ENCODE data around the gene SARS1. TPM values are rescaled to one million over a fixed set of nuclear protein-coding genes. Genes with fewer than 3 reads are reported as not detected.

SARS1 gene
- total RNA-seq, 1 donor from 2014 or later: 188 TPM

DNA sequence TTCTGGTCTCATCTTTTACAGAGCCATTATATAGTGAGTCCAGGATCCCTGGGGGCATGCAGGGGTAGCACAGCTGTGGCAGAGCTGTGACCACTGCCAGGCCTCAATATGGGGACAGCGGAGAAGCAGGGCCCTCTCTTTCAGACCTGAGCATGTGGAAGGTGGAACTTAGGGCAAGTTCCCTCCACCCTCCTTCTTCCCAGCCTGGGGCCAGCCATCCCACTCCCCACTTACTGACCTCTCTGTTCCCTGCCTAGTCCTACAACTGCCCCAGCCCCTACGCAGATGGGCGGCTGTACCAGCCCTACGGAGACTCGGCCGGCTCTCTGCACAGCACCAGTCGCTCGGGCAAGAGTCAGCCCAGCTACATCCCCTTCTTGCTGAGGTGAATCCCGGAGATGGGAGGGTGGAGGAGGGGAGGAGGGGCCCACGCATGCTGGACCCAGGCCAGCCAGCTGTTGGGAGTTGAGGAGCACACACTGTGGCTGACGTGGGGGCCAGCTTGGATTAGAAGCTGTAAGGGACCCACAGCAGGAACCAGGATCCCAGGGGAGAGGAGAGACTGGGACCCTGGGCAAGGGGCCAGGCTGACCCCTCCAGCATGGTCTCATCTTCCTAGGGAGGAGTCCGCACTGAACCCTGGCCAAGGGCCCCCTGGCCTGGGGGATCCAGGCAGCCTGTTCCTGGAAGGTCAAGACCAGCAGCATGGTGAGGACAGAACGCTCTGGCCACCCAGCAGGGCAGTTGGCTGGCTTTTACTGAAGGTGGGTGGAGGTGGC lies 58.5 kb downstream of the SARS1 start:
- POLR2A ChIA-PET: no interaction called here
- peaks cover under 1% of the 10 kb centered on the region for H3K4me1 Mint-ChIP-seq

DNA sequence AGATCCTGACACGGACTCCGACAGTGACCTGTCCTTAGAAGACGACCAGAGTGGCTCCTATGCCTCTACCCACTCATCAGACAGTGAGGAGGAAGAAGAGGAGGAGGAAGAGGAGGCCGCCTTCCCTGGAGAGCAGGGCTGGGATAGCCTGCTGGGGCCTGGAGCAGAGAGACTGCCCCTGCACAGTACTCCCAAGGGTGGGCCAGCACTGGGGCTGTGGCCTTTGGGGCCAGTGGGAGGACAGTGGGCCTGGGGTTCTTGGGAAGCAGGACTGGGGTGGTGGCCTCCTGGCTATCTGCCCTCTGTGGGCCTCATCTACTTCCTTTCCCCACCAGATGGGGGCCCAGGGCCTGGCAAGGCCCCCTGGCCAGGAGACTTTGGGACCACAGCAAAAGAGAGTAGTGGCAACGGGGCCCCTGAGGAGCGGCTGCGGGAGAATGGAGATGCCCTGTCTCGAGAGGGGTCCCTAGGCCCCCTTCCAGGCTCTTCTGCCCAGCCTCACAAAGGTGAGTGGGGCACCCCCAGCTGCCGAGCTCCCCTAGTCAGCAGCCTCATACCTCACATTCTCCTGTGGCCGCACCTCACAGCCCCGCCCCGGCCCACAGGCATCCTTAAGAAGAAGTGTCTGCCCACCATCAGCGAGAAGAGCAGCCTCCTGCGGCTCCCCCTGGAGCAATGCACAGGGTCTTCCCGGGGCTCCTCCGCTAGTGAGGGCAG lies 59.3 kb downstream of the SARS1 start:
- DNase-seq (no peak), ATAC-seq (ENCODE audit: low read depth) (no peak)
- Mint-ChIP-seq H3K36me3 (ENCODE audit: low read depth) (no peaks in the 10 kb centered on the region), H3K4me1 (peaks cover 3% of the 10 kb centered on the region), H3K27ac (no peak overlapping the region), H3K27me3 (no peaks in the 10 kb centered on the region), H3K4me3 (no peak overlapping the region), H3K9me3 (no peaks in the 10 kb centered on the region)
- TF ChIP-seq, protein P1, sequence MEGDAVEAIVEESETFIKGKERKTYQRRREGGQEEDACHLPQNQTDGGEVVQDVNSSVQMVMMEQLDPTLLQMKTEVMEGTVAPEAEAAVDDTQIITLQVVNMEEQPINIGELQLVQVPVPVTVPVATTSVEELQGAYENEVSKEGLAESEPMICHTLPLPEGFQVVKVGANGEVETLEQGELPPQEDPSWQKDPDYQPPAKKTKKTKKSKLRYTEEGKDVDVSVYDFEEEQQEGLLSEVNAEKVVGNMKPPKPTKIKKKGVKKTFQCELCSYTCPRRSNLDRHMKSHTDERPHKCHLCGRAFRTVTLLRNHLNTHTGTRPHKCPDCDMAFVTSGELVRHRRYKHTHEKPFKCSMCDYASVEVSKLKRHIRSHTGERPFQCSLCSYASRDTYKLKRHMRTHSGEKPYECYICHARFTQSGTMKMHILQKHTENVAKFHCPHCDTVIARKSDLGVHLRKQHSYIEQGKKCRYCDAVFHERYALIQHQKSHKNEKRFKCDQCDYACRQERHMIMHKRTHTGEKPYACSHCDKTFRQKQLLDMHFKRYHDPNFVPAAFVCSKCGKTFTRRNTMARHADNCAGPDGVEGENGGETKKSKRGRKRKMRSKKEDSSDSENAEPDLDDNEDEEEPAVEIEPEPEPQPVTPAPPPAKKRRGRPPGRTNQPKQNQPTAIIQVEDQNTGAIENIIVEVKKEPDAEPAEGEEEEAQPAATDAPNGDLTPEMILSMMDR (IDR thresholded peaks at IDR 0.05): no peak
- ChIA-PET POLR2A (no interaction called here), CTCF (interaction anchor here (1.2 kb wide), 1 partner anchor 12 kb away, joined by 3 read pairs; no protein-coding TSS in a partner anchor)
- intact Hi-C loops (cut with micrococcal nuclease): no loop called here

More for the DNA sequence above, 58.5 kb downstream of the SARS1 start:
- Mint-ChIP-seq H3K4me3 (no peak overlapping the region), H3K36me3 (ENCODE audit: low read depth) (no peaks in the 10 kb centered on the region), H3K27ac (no peak overlapping the region), H3K27me3 (no peaks in the 10 kb centered on the region), H3K9me3 (no peaks in the 10 kb centered on the region)
- CTCF ChIA-PET: no interaction called here
- no peak for DNase-seq
- intact Hi-C loops (cut with micrococcal nuclease): no loop called here
- no peak for ATAC-seq (ENCODE audit: low read depth)
- TF ChIP-seq, protein P1 (IDR thresholded peaks at IDR 0.05): no peak

DNA sequence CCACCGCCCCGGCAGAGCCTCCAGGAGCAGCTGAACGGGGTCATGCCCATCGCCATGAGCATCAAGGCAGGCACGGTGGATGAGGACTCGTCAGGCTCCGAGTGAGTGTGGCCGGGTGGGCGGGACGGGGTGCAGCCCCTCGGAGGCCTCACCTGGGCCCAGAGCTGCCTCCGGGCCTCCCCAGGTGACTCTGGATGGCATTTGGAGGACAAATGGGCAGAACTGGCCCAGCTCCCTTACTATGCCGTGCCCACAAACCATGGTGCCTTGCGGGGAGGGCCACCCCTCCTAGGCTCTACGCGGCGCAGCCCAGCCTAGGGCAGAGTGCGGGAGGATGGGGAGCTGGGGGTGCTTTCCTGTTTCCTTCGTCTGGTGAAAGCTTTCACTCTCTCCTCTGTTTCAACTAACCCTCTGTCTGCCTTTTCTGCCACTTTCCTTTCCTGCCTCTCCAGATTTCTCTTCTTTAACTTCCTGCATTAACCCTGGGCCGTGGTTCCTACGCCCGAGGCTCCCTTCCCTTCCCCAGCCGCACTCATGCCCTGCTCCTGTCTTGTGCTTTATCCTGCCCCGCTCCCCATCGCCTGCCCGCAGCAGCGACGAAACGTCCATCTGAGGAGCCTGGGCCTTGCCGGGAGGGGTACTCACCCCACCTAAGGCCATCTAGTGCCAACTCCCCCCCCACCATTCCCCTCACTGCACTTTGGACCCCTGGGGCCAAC lies 60.0 kb downstream of the SARS1 start:
- no peaks in the 10 kb centered on the region for H3K36me3 Mint-ChIP-seq (ENCODE audit: low read depth)
- TF ChIP-seq, protein P1 (IDR thresholded peaks at IDR 0.05): no peak
- no peak overlapping the region for H3K4me3 Mint-ChIP-seq
- H3K9me3 Mint-ChIP-seq: no peaks in the 10 kb centered on the region
- intact Hi-C loops (cut with micrococcal nuclease): no loop called here
- no peaks in the 10 kb centered on the region for H3K27me3 Mint-ChIP-seq
- DNase-seq (no peak), ATAC-seq (ENCODE audit: low read depth) (no peak)
- POLR2A ChIA-PET: no interaction called here
- H3K27ac Mint-ChIP-seq: no peak overlapping the region
- H3K4me1 Mint-ChIP-seq: peaks cover 3% of the 10 kb centered on the region
- CTCF ChIA-PET: interaction anchor here (1.2 kb wide), 1 partner anchor 13 kb away, joined by 3 read pairs; no protein-coding TSS in a partner anchor

DNA sequence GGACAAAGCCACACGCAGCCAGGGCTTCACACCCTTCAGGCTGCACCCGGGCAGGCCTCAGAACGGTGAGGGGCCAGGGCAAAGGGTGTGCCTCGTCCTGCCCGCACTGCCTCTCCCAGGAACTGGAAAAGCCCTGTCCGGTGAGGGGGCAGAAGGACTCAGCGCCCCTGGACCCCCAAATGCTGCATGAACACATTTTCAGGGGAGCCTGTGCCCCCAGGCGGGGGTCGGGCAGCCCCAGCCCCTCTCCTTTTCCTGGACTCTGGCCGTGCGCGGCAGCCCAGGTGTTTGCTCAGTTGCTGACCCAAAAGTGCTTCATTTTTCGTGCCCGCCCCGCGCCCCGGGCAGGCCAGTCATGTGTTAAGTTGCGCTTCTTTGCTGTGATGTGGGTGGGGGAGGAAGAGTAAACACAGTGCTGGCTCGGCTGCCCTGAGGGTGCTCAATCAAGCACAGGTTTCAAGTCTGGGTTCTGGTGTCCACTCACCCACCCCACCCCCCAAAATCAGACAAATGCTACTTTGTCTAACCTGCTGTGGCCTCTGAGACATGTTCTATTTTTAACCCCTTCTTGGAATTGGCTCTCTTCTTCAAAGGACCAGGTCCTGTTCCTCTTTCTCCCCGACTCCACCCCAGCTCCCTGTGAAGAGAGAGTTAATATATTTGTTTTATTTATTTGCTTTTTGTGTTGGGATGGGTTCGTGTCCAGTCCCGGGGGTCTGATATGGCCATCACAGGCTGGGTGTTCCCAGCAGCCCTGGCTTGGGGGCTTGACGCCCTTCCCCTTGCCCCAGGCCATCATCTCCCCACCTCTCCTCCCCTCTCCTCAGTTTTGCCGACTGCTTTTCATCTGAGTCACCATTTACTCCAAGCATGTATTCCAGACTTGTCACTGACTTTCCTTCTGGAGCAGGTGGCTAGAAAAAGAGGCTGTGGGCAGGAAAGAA lies 61.1 kb downstream of the SARS1 start:
- Mint-ChIP-seq H3K27me3 (no peaks in the 10 kb centered on the region), H3K36me3 (ENCODE audit: low read depth) (no peaks in the 10 kb centered on the region), H3K4me1 (peaks cover 3% of the 10 kb centered on the region), H3K4me3 (no peak overlapping the region), H3K9me3 (no peaks in the 10 kb centered on the region), H3K27ac (no peak overlapping the region)
- DNase-seq: no peak
- no peak for ATAC-seq (ENCODE audit: low read depth)
- intact Hi-C loops (cut with micrococcal nuclease): no loop called here
- TF ChIP-seq, protein P1 (IDR thresholded peaks at IDR 0.05): no peak
- POLR2A ChIA-PET: no interaction called here
- CTCF ChIA-PET: no interaction called here
